ENCODE results near the gene BST1. TPM values are rescaled to one million over a fixed set of nuclear protein-coding genes. Genes with fewer than 3 reads are reported as not detected.
"Not testable (repeated sequence)": the region's sequence is repeated elsewhere in the genome, so short reads cannot be mapped to it uniquely, and the experiment has no call there.

The BST1 gene
- total RNA-seq, 1 donor from 2014 or later: 0.93 TPM

DNA sequence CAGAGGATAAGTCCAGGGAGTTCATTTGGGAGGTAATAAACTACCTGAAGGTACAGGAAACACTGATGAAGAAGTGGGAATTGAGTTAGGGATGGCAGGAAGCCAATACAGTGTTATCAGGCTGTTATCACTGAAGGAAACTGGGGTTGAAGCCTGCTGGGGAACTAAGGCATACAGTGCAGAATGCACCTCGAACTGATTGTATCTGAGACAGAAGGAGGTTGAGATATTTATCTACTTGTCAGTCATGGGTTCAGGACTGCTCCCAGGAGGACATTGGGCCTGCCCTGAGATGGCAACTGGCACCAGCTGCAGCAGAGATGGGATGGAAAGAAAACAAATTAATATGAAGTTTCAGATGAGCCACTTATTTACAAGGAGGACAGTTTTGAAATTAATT lies 39.8 kb downstream of the BST1 start:
- Mint-ChIP-seq H3K9me3 (peaks cover 59% of the 10 kb centered on the region), H3K27ac (no peak overlapping the region), H3K36me3 (ENCODE audit: low read depth) (peaks cover 30% of the 10 kb centered on the region), H3K4me3 (no peak overlapping the region), H3K4me1 (ENCODE audit: low read depth) (peaks cover 49% of the 10 kb centered on the region), H3K27me3 (ENCODE audit: insufficient read depth) (no peaks in the 10 kb centered on the region)
- no peak for DNase-seq (ENCODE audit: low spot score)
- intact Hi-C loops (cut with micrococcal nuclease): no loop called here

DNA sequence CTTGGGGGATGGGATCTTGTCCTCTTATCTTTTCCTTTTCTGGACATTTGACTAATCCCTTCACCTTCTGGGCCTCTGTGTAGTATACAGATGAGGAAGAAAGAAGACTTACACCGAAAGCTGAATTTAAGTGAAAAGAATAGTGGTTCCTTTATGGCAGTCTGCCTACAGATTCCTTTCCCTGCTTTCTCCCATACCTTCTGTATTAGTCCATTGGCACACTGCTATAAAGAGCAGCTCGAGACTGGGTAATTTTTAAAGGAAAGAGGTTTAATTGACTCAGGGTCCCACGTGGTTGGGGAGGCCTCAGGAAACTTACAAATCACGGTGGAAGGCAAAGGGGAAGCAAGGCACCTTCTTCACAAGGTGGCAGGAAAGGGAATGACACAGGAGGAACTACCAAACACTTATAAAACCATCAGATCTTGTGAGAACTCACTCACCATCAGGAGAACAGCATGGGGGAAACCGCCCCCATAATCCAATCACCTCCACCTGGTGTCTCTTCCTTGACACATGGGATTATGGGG lies 41.2 kb downstream of the BST1 start:
- Mint-ChIP-seq H3K9me3 (peaks cover 64% of the 10 kb centered on the region), H3K27me3 (ENCODE audit: insufficient read depth) (no peaks in the 10 kb centered on the region), H3K4me1 (ENCODE audit: low read depth) (peaks cover 35% of the 10 kb centered on the region), H3K4me3 (no peak overlapping the region), H3K27ac (no peak overlapping the region), H3K36me3 (ENCODE audit: low read depth) (peaks cover 30% of the 10 kb centered on the region)
- DNase-seq (ENCODE audit: low spot score): no peak
- intact Hi-C loops (cut with micrococcal nuclease): no loop called here

DNA sequence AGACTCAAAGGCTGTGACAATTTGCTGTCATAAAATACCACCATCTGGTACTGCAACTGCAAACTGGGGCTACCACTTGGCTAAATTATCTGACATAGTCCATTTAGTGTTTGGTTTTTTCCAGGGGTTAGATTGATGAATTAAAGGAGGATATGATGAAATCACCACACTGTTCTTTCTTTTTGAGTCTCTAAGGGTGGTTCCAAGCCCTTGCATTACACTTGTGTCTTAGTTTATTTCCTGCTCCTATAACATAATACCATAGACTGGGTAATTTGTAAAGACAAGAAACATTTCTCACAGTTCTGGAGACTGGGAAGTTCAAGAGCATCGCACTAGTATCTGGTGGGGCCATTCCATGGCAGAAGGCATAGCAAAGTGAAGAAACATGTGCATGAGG lies 43.2 kb downstream of the BST1 start:
- Mint-ChIP-seq H3K4me1 (ENCODE audit: low read depth) (peaks cover 26% of the 10 kb centered on the region), H3K4me3 (no peak overlapping the region), H3K36me3 (ENCODE audit: low read depth) (peaks cover 25% of the 10 kb centered on the region), H3K9me3 (peaks cover 57% of the 10 kb centered on the region), H3K27ac (no peak overlapping the region), H3K27me3 (ENCODE audit: insufficient read depth) (no peaks in the 10 kb centered on the region)
- intact Hi-C loops (cut with micrococcal nuclease): loop anchor here (1.0 kb wide), 2 partner anchors 8 kb away; no protein-coding TSS in a partner anchor
- DNase-seq (ENCODE audit: low spot score): no peak

DNA sequence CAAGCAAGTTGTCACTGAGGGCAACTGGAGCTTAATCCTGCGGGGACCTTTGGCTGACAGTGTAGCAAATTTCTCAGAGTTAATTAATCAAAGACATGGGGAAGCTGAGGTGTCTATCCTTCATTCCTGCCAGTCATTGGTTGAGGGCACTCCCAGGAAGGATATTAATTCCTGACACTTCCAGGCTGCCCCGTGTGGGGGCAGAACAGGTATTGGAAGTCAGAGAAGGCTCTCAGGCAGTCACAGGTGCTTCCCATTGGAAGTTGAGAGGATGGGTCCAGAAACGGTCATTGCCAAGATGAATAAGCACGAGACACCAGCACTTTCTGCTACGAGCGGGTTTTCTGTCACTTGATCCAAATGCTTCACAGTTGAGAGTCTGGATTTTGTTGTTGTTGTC lies 46.1 kb downstream of the BST1 start:
- no peak overlapping the region for H3K27ac Mint-ChIP-seq
- peaks cover 31% of the 10 kb centered on the region for H3K9me3 Mint-ChIP-seq
- no peaks in the 10 kb centered on the region for H3K27me3 Mint-ChIP-seq (ENCODE audit: insufficient read depth)
- H3K4me1 Mint-ChIP-seq (ENCODE audit: low read depth): peaks cover 30% of the 10 kb centered on the region
- no peak overlapping the region for H3K4me3 Mint-ChIP-seq
- intact Hi-C loops (cut with micrococcal nuclease): no loop called here
- DNase-seq (ENCODE audit: low spot score): no peak
- peaks cover 15% of the 10 kb centered on the region for H3K36me3 Mint-ChIP-seq (ENCODE audit: low read depth)

DNA sequence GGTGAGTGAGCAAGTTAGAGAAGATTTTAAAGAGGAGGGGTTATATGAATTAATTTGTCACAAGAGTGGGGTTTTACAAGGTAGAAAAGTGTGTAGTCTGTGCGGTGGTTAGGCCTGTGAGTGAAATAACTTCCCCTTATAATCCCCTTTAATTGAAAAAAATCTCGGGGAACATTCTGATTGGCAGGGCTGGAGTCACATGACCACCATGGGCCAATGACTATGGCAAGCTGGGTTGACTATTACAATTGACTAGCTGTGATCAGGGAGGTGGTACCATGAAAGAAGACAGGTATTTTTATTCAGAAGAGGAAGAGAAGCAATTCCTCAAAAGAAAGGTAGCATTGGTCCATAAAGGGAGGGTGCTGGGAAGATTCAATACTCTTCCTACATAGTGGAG lies 48.3 kb downstream of the BST1 start:
- Mint-ChIP-seq H3K4me1 (ENCODE audit: low read depth) (peaks cover 44% of the 10 kb centered on the region), H3K36me3 (ENCODE audit: low read depth) (peaks cover 3% of the 10 kb centered on the region), H3K9me3 (peaks cover 18% of the 10 kb centered on the region), H3K27me3 (ENCODE audit: insufficient read depth) (no peaks in the 10 kb centered on the region), H3K27ac (peak overlapping the region; percentile 9), H3K4me3 (no peak overlapping the region)
- intact Hi-C loops (cut with micrococcal nuclease): no loop called here
- no peak for DNase-seq (ENCODE audit: low spot score)

DNA sequence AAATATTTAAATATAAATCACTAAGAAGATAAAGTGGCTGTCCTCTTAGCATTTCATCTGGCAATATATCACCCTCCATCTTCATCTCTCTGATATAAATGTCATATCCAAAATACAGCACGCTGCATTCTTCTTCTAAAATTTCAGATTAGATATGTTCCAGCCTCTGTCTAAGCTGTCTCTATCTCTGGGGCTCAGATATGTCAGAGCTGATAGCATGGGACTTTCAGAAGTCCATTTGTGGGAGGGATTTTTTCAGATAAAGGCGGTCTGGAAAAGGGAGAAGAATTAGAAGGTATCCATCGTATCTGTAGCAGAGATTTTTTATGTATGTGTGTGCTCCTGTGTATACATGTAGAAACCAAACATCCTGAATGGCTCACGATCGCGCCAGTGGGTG lies 50.2 kb downstream of the BST1 start:
- no peaks in the 10 kb centered on the region for H3K27me3 Mint-ChIP-seq (ENCODE audit: insufficient read depth)
- H3K9me3 Mint-ChIP-seq: peaks cover under 1% of the 10 kb centered on the region
- no peak overlapping the region for H3K4me3 Mint-ChIP-seq
- DNase-seq (ENCODE audit: low spot score): no peak
- peaks cover 44% of the 10 kb centered on the region for H3K4me1 Mint-ChIP-seq (ENCODE audit: low read depth)
- peak overlapping the region; percentile 94 for H3K27ac Mint-ChIP-seq
- no peaks in the 10 kb centered on the region for H3K36me3 Mint-ChIP-seq (ENCODE audit: low read depth)
- intact Hi-C loops (cut with micrococcal nuclease): loop anchor here (2.0 kb wide), 1 partner anchor 52 kb away; no protein-coding TSS in a partner anchor

DNA sequence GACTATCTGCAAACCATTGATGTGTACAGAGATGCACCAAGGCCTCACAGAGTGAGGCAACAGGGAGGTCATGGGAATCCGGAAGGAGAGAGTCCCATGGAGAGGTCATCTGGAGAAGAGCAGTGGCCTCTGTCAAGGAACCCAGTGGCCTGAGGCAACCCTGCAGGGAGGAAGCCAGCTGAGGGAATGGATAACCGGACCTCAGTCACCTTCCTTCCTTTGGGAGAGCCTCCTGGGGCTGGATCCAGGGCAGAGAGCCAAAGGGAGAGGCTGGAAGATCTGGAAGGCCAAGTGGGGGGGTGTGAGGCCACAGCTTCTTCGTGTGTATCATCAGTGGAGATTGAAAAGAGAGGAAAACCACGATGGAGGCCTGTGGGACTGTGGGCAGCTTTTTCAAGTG lies 50.9 kb downstream of the BST1 start:
- DNase-seq (ENCODE audit: low spot score): no peak
- Mint-ChIP-seq H3K27ac (peak overlapping the region; percentile 94), H3K36me3 (ENCODE audit: low read depth) (no peaks in the 10 kb centered on the region), H3K4me3 (peak overlapping the region; percentile 45), H3K4me1 (ENCODE audit: low read depth) (peaks cover 44% of the 10 kb centered on the region), H3K9me3 (no peaks in the 10 kb centered on the region), H3K27me3 (ENCODE audit: insufficient read depth) (no peaks in the 10 kb centered on the region)
- intact Hi-C loops (cut with micrococcal nuclease): loop anchor here (1.0 to 2.0 kb wide), 2 partner anchors 7 to 53 kb away; no protein-coding TSS in a partner anchor

DNA sequence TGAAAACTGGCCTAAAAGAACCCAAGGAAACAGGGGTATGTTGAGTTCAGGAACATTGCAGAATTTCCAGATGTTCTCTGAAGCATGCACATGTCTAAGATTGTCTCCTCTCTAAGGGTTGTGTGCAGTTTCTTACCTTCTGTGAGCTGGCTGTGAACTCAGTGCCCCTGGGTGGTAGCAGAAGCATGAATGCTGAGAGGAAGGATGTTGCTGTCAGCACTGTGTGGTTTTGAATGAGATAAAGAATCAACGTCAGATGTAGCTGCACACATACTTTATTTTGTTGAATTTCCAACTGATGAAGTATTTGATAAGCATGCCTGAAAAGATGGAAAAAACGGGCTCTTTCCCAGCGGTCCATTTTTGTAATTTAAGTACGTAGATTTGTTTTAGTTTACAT lies 51.5 kb downstream of the BST1 start:
- intact Hi-C loops (cut with micrococcal nuclease): loop anchor here (1.0 kb wide), 1 partner anchor 8 kb away; no protein-coding TSS in a partner anchor
- H3K36me3 Mint-ChIP-seq (ENCODE audit: low read depth): no peaks in the 10 kb centered on the region
- H3K27me3 Mint-ChIP-seq (ENCODE audit: insufficient read depth): no peaks in the 10 kb centered on the region
- H3K4me1 Mint-ChIP-seq (ENCODE audit: low read depth): peaks cover 44% of the 10 kb centered on the region
- peaks cover under 1% of the 10 kb centered on the region for H3K9me3 Mint-ChIP-seq
- peak overlapping the region; percentile 43 for H3K4me3 Mint-ChIP-seq
- peak; percentile 56 for DNase-seq (ENCODE audit: low spot score)
- H3K27ac Mint-ChIP-seq: peak overlapping the region; percentile 94

DNA sequence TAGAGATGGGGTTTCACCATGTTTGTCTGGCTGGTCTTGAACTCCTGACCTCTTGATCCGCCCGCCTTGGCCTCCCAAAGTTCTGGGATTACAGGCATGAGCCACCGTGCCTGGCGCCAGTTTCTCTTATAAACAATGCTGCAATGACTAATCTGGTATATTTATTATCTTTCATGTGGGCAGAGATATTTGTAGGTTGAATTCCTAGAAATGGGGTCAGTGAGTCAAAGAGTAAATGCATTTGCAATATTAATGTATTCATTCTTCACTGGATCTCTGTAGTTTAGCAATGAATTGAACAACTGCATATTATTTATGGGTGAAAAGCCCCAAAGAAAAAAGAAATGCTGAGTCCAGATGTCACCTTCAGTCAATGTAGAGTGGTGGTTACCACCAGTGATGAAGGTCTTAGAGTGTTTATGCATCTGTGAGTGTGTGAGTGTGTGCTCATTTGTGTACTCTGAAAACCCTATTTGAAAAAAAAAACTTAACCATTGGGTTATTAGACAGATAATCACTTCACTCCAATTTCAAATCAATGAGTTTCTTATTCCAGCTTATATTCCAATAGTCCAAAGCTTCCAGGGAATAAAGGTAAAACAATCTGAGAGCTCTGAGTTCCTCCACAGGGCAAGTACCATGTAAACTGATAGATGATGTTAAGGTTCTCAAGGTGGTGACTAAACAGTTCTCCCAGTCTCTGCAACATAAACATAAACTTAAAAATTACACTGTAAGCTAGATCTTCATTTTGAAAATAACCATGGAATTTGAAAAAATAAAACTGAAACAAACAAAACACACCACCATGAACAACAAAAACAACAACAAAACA lies 52.7 kb downstream of the BST1 start:
- Mint-ChIP-seq H3K4me3 (peak overlapping the region; percentile 76), H3K9me3 (peaks cover 4% of the 10 kb centered on the region), H3K27me3 (ENCODE audit: insufficient read depth) (no peaks in the 10 kb centered on the region), H3K27ac (peak overlapping the region; percentile 94), H3K4me1 (ENCODE audit: low read depth) (peaks cover 49% of the 10 kb centered on the region), H3K36me3 (ENCODE audit: low read depth) (peaks cover 1% of the 10 kb centered on the region)
- intact Hi-C loops (cut with micrococcal nuclease): loop anchor here (1.0 to 5.0 kb wide), 15 partner anchors 11 to 1822 kb away; partner anchors contain the start of genes CD38, CPEB2, FAM200B and FBXL5
- no peak for DNase-seq (ENCODE audit: low spot score)

DNA sequence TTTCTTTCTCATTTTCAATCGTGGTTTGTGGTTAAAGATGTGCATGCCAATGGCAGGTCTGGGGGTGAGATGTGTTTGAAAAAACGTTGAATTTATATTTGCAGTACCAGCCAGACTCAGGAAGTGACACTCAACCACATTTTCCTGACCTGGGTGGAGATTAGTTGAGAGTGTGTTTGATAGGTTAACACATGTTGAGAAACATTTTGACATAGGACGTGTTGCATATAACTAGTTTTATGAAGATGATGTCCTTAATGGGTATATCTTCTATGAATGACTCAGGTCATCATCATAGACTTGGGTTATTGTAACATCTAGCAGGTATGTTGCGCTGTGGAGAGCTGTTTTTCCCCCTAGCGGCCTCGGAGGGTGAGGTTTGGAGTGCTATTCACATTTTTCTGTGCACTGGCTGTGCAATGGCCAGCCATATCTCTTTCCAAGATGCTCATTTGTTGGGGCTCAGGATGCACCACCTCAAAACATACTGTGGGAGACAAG lies 53.5 kb downstream of the BST1 start:
- intact Hi-C loops (cut with micrococcal nuclease): loop anchor here (1.0 to 5.0 kb wide), 15 partner anchors 10 to 1821 kb away; partner anchors contain the start of genes CD38, CPEB2, FAM200B and FBXL5
- Mint-ChIP-seq H3K4me1 (ENCODE audit: low read depth) (peaks cover 54% of the 10 kb centered on the region), H3K27ac (peak overlapping the region; percentile 94), H3K4me3 (peak overlapping the region; percentile 76), H3K36me3 (ENCODE audit: low read depth) (peaks cover 1% of the 10 kb centered on the region), H3K27me3 (ENCODE audit: insufficient read depth) (no peaks in the 10 kb centered on the region), H3K9me3 (peaks cover 4% of the 10 kb centered on the region)
- peak; percentile 73 for DNase-seq (ENCODE audit: low spot score)

DNA sequence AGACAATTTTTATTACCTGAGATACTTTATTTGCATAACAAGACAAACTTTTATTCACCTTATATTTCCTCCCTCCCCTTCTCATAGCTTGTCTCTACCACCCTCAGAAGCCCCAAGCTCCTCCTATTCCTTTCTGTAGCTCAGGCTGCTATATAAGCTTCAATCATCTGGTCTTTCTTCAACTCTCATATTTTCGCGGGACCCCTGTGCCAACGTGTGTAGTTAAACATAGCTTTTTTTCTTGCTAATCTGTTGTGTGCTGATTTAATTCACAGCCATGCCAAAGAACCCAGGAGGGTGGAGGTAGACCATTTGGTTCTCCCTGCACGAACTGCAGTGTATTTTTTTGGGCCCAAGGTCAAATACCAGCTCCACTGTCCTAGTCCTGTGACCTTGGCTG lies 54.2 kb downstream of the BST1 start:
- H3K27ac Mint-ChIP-seq: peak overlapping the region; percentile 94
- no peak for DNase-seq (ENCODE audit: low spot score)
- peaks cover 4% of the 10 kb centered on the region for H3K9me3 Mint-ChIP-seq
- H3K4me3 Mint-ChIP-seq: peak overlapping the region; percentile 76
- no peaks in the 10 kb centered on the region for H3K27me3 Mint-ChIP-seq (ENCODE audit: insufficient read depth)
- intact Hi-C loops (cut with micrococcal nuclease): loop anchor here (5.0 kb wide), 4 partner anchors 755 to 1820 kb away; partner anchors contain the start of genes CPEB2 and LAP3
- H3K4me1 Mint-ChIP-seq (ENCODE audit: low read depth): peaks cover 56% of the 10 kb centered on the region
- H3K36me3 Mint-ChIP-seq (ENCODE audit: low read depth): peaks cover 1% of the 10 kb centered on the region

DNA sequence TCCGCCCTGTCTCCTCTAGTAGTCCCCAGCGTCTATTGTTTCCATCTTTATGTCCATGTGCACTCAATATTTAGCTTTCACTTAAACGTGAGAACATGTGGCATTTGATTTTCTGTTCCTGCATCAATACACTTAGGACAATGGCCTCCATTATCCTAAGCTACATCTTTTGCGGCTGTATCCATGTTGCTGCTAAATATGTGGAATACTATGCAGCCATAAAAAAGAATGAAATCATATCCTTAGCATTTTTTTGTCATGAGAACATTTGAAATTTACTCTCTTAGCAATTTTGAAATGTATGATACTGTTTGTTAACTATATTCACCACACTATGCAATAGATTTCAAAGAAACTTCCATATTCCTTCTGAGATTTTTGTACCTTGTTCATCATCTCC lies 55.4 kb downstream of the BST1 start:
- Mint-ChIP-seq H3K36me3 (ENCODE audit: low read depth) (peaks cover 1% of the 10 kb centered on the region), H3K9me3 (peaks cover 4% of the 10 kb centered on the region), H3K27ac (peak overlapping the region; percentile 74), H3K4me3 (no peak overlapping the region), H3K4me1 (ENCODE audit: low read depth) (peaks cover 59% of the 10 kb centered on the region), H3K27me3 (ENCODE audit: insufficient read depth) (no peaks in the 10 kb centered on the region)
- DNase-seq (ENCODE audit: low spot score): no peak
- intact Hi-C loops (cut with micrococcal nuclease): loop anchor here (5.0 kb wide), 4 partner anchors 756 to 1819 kb away; partner anchors contain the start of genes CPEB2 and LAP3

DNA sequence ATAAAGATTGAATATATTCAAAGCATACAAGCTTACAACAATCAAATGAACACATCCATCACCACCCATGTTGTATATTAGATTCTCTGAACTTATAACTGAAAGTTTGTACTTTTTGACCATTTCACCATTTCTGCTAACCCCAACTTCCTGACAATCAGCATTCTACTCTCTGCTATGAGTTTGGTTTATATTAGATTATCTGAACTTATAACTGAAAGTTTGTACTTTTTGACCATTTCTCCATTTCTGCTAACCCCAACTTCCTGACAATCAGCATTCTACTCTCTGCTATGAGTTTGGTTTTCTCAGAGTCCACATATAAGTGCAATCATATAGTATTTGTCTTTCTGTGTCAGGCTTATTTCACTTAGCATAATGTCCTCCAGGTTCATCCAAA lies 59.6 kb downstream of the BST1 start:
- H3K9me3 Mint-ChIP-seq: peaks cover 13% of the 10 kb centered on the region
- peaks cover 55% of the 10 kb centered on the region for H3K4me1 Mint-ChIP-seq (ENCODE audit: low read depth)
- H3K36me3 Mint-ChIP-seq (ENCODE audit: low read depth); intact Hi-C loops (cut with micrococcal nuclease); DNase-seq (ENCODE audit: low spot score); H3K27ac Mint-ChIP-seq; H3K27me3 Mint-ChIP-seq (ENCODE audit: insufficient read depth): not testable (repeated sequence)
- H3K4me3 Mint-ChIP-seq: peak overlapping the region; percentile 10

Data from activated T-helper 1 cell treated with anti-CD3 and anti-CD28 coated beads, Interleukin-12 subunit alpha, Interleukin-12 subunit beta, Interleukin-2, Interleukin-4 antibody, amounts not matched to agents 30 ng/mL and 10 ng/mL and 1 ng/mL, durations not matched to agents 14 hours and 24 hours and 36 hours (primary cell).